Nephron (organoid): ENCODE results near the gene IDI2.
"Not testable (repeated sequence)": the region's sequence is repeated elsewhere in the genome, so short reads cannot be mapped to it uniquely, and the experiment has no call there.

Experiments
- H3K27ac Mint-ChIP-seq, 3 experiments: 2 replicates each; pipeline ENCODE4 v1.8.0; 2020; ENCODE audit warnings: mixed read lengths in 3 of 3, mild to moderate bottlenecking in 2 of 3, moderate library complexity in 1 of 3
- H3K27me3 Mint-ChIP-seq: 2 replicates; pipeline ENCODE4 v1.8.0; 2021; ENCODE audit warnings: low read depth, mild to moderate bottlenecking, moderate library complexity, mixed read lengths
- H3K36me3 Mint-ChIP-seq: 2 replicates; pipeline ENCODE4 v1.8.0; 2020; ENCODE audit warnings: low read depth, mixed read lengths
- H3K4me1 Mint-ChIP-seq: 2 replicates; pipeline ENCODE4 v1.8.0; 2020; ENCODE audit warnings: mixed read lengths
- H3K4me3 Mint-ChIP-seq, 3 experiments: 2 replicates each; pipeline ENCODE4 v1.8.0; 2020; ENCODE audit warnings: mild to moderate bottlenecking in 3 of 3, mixed read lengths in 3 of 3, moderate library complexity in 2 of 3
- H3K9me3 Mint-ChIP-seq: 2 replicates; pipeline ENCODE4 v1.8.0; 2020; ENCODE audit warnings: mixed read lengths
- CTCF ChIP-seq, 3 experiments: fragments of 200-600 bp; sonication (generic); IDR thresholded peaks; one replicate each; pipeline ENCODE4 v1.5.0; 2021; ENCODE audit warnings: antibody characterized with exemption in 3 of 3; ENCODE audit not compliant: unreplicated experiment in 3 of 3

IDI2 gene

DNA sequence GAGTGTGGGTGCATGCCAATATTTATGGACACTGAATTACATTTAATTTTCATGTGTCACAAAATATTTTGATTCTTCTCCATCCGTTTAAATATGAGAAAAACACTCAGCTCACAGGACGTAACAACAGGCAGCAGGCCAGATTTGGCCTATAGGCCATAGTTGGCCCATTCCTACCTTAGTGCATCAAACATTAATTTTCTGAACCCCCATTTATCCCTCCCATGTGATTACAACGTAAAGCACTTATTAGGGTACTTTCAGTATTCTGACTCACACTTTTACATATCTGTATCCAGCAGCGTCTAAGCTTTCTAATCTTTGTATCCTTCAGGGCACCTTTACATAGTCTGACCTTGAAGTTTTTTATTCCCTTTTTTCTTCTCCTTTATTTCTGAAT, 19.3 kb upstream of the IDI2 start:
- peaks cover 29% of the 10 kb centered on the region for H3K4me1 Mint-ChIP-seq
- no peaks in the 10 kb centered on the region for H3K27me3 Mint-ChIP-seq
- H3K9me3 Mint-ChIP-seq, result no peaks in the 10 kb centered on the region
- TF ChIP-seq CTCF (IDR thresholded peaks at IDR 0.05; ENCODE audit: unreplicated experiment in 3 of 3), result no peak
- peak overlapping the region; percentile 1 to 66 (median 30) for H3K27ac Mint-ChIP-seq
- H3K4me3 Mint-ChIP-seq, result peak overlapping the region; percentile 64 to 80 (median 71)
- H3K36me3 Mint-ChIP-seq, result peaks cover 43% of the 10 kb centered on the region

GRCh38 chr10:1044146-1044545, 18.5 kb upstream of the IDI2 start:
- peaks cover 43% of the 10 kb centered on the region for H3K36me3 Mint-ChIP-seq
- no peaks in the 10 kb centered on the region for H3K27me3 Mint-ChIP-seq
- H3K4me1 Mint-ChIP-seq, result peaks cover 29% of the 10 kb centered on the region
- no peak for TF ChIP-seq CTCF (IDR thresholded peaks at IDR 0.05; ENCODE audit: unreplicated experiment in 3 of 3)
- H3K4me3 Mint-ChIP-seq, result peak overlapping the region in 1 of 3 experiments; percentile 80
- H3K9me3 Mint-ChIP-seq, result no peaks in the 10 kb centered on the region
- H3K27ac Mint-ChIP-seq, result peak overlapping the region; percentile 0 to 21 (median 1)

DNA sequence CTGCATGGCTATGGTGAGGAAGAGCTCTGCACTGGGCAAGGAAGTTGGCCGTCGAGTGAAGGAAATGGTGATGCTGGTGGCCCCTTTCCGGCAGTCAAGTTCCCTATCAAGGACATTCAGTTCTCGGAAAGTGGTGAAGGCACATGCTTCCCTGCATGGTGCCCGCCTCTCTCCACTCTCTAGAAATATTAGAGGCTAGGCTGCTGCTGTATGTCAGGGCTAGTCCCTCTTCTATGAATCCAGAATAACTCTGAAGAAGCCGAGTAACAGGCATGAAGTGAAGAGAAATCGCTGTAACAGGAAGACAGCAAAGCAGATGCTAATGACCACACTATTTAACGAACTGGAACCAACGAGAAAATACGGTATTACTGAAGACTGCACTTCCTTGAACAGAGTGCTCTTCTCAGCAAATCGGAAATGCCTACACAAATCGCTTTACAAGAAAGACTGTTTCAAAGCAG, 17.9 kb upstream of the IDI2 start:
- no peak for TF ChIP-seq CTCF (IDR thresholded peaks at IDR 0.05; ENCODE audit: unreplicated experiment in 3 of 3)
- Mint-ChIP-seq H3K4me3 (peak overlapping the region in 1 of 3 experiments; percentile 31), H3K4me1 (peaks cover 29% of the 10 kb centered on the region), H3K27ac (no peak overlapping the region), H3K9me3 (no peaks in the 10 kb centered on the region), H3K36me3 (peaks cover 43% of the 10 kb centered on the region), H3K27me3 (no peaks in the 10 kb centered on the region)

- no peak for TF ChIP-seq CTCF (IDR thresholded peaks at IDR 0.05; ENCODE audit: unreplicated experiment in 3 of 3)
- Mint-ChIP-seq H3K36me3 (peaks cover 48% of the 10 kb centered on the region), H3K4me3 (no peak overlapping the region)
Measured at GRCh38 chr10:1041514-1041913, 15.9 kb upstream of the IDI2 start.

DNA sequence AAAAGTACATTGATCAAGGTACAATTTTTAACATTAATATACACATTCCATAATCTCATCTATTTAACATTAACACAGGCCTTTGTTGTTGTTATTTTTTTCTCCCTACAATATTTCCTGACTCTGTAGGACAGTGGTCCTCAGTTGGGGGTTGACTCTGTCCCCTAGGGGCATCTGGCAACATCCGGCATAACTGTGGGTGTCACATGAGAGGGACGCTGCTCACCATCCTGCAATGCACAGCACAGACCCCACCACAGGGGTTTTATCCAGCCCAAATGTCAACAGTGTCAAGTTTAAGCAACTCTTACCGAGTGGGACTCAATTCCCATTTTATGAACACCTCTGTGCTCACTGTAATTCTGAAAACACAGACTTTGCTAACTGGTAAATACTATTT, 14.5 kb upstream of the IDI2 start:
- Mint-ChIP-seq H3K9me3 (no peaks in the 10 kb centered on the region), H3K27me3 (no peaks in the 10 kb centered on the region), H3K27ac (no peak overlapping the region), H3K36me3 (peaks cover 43% of the 10 kb centered on the region), H3K4me3 (no peak overlapping the region), H3K4me1 (peaks cover 15% of the 10 kb centered on the region)
- TF ChIP-seq CTCF (IDR thresholded peaks at IDR 0.05; ENCODE audit: unreplicated experiment in 3 of 3), result no peak

More at GRCh38 chr10:1041514-1041913, 15.9 kb upstream of the IDI2 start:
- no peaks in the 10 kb centered on the region for H3K27me3 Mint-ChIP-seq
- no peak overlapping the region for H3K27ac Mint-ChIP-seq
- H3K9me3 Mint-ChIP-seq, result no peaks in the 10 kb centered on the region
- H3K4me1 Mint-ChIP-seq, result peaks cover 19% of the 10 kb centered on the region

GRCh38 chr10:1038769-1039168, 13.1 kb upstream of the IDI2 start:
- H3K27me3 Mint-ChIP-seq, H3K9me3 Mint-ChIP-seq, H3K4me3 Mint-ChIP-seq, H3K27ac Mint-ChIP-seq: not testable (repeated sequence)
- Mint-ChIP-seq H3K4me1 (peaks cover 11% of the 10 kb centered on the region), H3K36me3 (peaks cover 34% of the 10 kb centered on the region)
